ENCODE data around the gene B3GALNT2.

Gene B3GALNT2

GRCh38 chr1:235424092-235424491 is 80.2 kb downstream of the B3GALNT2 start:
- H3K4me3 ChIP-seq (replicated peaks; ENCODE audit: low read depth, low read length), result no peak overlapping the region
- TF ChIP-seq CTCF (IDR thresholded peaks at IDR 0.05; ENCODE audit: low read depth, low read length, missing control alignments), result no peak
- no peak for DNase-seq (ENCODE audit: extremely low read depth, low read depth)

- H3K4me3 ChIP-seq (replicated peaks; ENCODE audit: low read depth, low read length), result no peak overlapping the region
- TF ChIP-seq CTCF (IDR thresholded peaks at IDR 0.05; ENCODE audit: low read depth, low read length, missing control alignments), result no peak
- DNase-seq (ENCODE audit: extremely low read depth, low read depth), result no peak
Observed at GRCh38 chr1:235423214-235423652, 81.0 kb downstream of the B3GALNT2 start.

- TF ChIP-seq CTCF (IDR thresholded peaks at IDR 0.05; ENCODE audit: low read depth, low read length, missing control alignments), result no peak
- DNase-seq (ENCODE audit: extremely low read depth, low read depth), result no peak
- no peak overlapping the region for H3K4me3 ChIP-seq (replicated peaks; ENCODE audit: low read depth, low read length)
Observed at GRCh38 chr1:235421751-235422150, 82.5 kb downstream of the B3GALNT2 start.

DNA sequence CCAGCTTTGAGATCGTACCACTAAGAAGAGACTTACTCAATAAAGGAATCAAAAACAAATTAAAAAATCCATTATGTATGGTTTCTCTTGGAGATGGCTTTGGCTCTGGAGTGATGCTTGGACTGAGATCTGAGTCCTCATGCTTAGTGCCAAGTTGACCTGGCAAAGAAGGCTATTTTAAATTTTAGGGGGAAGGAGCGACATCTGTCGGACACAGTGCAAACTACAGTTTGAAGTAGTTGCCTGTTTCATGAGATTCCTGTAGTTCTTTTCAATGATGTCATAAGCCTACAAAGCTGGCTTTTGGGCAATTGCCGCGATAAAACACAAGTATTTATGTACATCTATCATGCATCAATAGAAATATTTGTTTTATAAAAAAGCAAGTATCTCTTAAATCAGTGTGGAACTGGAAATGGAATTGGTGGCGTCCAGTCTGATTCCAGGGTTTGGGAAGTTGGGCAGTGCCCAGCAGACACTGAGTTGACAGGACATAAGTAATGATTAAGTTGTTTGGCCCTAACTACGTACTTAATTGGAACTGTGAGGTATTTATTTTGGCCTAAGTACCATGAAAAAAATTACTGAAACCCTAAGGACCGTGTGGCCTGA is 87.1 kb downstream of the B3GALNT2 start:
- DNase-seq (ENCODE audit: extremely low read depth, low read depth), result peak; percentile 60
- H3K4me3 ChIP-seq (replicated peaks; ENCODE audit: low read depth, low read length), result no peak overlapping the region
- TF ChIP-seq CTCF (IDR thresholded peaks at IDR 0.05; ENCODE audit: low read depth, low read length, missing control alignments), result peak; percentile 81

DNA sequence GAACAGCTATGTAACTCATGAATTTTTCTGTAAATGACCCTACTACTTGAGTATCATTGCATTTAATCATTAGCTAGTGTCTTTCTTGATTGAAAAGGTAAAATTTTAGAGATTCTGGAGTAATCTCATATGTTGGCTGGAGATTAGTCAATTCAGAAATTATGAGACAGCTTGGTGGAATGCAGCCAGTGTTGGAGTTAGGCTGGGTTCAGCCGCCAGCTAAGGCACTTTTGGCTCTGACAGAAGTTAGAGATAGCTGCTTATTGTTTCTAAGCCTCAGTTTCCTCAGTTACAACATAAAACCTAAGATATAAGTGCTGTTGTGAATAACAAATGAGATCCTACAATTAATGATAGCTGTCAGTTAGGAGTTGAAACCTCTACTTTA is 87.6 kb downstream of the B3GALNT2 start:
- H3K4me3 ChIP-seq (replicated peaks; ENCODE audit: low read depth, low read length), result no peak overlapping the region
- no peak for DNase-seq (ENCODE audit: extremely low read depth, low read depth)
- no peak for TF ChIP-seq CTCF (IDR thresholded peaks at IDR 0.05; ENCODE audit: low read depth, low read length, missing control alignments)

DNA sequence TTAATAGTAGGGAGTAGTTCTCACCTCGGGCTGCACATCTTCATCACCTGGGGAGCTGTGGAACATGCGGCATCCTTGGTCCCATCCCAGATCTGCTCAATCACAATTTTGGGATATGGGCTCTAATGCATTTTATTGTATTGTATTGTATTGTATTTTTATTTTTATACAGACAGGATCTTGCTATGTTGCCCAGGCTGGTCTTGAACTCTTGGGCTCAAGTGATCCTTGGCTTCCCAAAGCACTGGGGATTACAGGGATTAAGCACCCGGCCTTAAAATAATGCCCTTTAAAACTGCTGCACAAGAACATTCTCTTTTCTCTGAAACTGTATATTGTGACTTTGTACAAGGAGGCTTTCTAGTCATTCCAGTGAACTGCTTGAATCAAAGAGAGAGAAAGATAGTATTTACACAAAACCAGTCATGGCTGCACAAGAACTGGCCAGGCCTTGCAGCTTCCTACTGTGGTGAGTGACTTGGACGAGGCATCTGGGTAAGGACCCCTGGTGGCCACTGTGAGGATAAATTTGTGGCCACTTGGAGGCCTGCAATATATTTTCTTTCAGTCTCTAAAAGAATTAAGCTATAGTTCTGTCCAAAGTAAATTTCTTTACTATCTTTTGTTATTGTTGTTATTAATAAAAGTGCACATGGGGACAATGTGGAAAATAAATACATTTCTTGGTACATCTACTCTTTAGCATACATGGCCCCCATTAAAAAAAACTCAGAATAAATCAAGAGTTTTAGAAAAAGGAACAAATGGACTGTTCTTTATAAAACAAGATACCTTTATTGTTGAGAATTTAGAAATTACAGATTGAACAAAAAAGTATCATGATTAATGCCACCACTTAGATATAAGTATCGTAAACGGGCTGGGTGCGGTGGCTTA is 89.0 kb downstream of the B3GALNT2 start:
- peak; percentile 62 for DNase-seq (ENCODE audit: extremely low read depth, low read depth)
- peak; percentile 75 for TF ChIP-seq CTCF (IDR thresholded peaks at IDR 0.05; ENCODE audit: low read depth, low read length, missing control alignments)
- H3K4me3 ChIP-seq (replicated peaks; ENCODE audit: low read depth, low read length), result no peak overlapping the region

Data from HFF-Myc (cell line).